ENCODE data around the gene CCNF. TPM values are rescaled to one million over a fixed set of nuclear protein-coding genes. Genes with fewer than 3 reads are reported as not detected.

Gene CCNF
- total RNA-seq, 2 donors from 2014 or later = 0.99 to 2.3 TPM

DNA sequence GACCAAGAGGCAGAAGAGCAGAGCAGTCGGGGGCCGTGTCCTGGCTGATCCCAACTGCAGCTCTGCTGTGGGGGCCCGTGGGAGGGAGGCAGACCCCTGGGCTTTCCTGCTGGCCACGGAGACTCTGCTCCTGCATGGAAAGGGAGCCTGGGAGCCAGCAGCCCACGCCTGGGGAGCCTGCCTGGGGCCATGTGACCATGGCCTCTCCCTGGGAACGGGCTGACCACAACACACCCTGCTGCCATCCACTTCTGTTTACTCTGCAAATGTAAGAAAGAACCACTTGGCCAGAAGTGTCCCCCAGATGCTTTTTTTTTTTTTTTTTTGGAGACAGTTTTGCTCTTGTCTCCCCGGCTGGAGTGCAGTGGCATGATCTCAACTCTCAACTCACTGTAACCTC, 28.7 kb downstream of the CCNF start:
- H3K4me1 ChIP-seq = peaks cover 15% of the 10 kb centered on the region
- no peaks in the 10 kb centered on the region for H3K27me3 ChIP-seq
- intact Hi-C loops (cut with DNase I) = no loop called here
- H3K4me3 ChIP-seq = no peak overlapping the region
- H3K36me3 ChIP-seq (replicated peaks in 1 of 2; ENCODE audit: insufficient read depth in 1 of 2, low read depth in 2 of 2) = no peaks in the 10 kb centered on the region
- DNase-seq (no peak), ATAC-seq (no peak)
- H3K9me3 ChIP-seq = no peaks in the 10 kb centered on the region
- H3K27ac ChIP-seq = no peak overlapping the region
- no peak for TF ChIP-seq POLR2A (IDR thresholded peaks at IDR 0.05)
- TF ChIP-seq, protein P1, sequence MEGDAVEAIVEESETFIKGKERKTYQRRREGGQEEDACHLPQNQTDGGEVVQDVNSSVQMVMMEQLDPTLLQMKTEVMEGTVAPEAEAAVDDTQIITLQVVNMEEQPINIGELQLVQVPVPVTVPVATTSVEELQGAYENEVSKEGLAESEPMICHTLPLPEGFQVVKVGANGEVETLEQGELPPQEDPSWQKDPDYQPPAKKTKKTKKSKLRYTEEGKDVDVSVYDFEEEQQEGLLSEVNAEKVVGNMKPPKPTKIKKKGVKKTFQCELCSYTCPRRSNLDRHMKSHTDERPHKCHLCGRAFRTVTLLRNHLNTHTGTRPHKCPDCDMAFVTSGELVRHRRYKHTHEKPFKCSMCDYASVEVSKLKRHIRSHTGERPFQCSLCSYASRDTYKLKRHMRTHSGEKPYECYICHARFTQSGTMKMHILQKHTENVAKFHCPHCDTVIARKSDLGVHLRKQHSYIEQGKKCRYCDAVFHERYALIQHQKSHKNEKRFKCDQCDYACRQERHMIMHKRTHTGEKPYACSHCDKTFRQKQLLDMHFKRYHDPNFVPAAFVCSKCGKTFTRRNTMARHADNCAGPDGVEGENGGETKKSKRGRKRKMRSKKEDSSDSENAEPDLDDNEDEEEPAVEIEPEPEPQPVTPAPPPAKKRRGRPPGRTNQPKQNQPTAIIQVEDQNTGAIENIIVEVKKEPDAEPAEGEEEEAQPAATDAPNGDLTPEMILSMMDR (IDR thresholded peaks at IDR 0.05) = no peak
- WGBS, 2 donors = 71 to 81% methylated on average over 7 of the region's 7 CpGs

GRCh38 chr16:2458887-2459646, 29.8 kb downstream of the CCNF start:
- 27 to 32% methylated on average over 18 of the region's 18 CpGs for WGBS, 2 donors
- Histone ChIP-seq H3K4me1 (peaks cover 15% of the 10 kb centered on the region), H3K9me3 (no peaks in the 10 kb centered on the region), H3K4me3 (peak overlapping the region in 1 of 2 donors; percentile 28), H3K27me3 (no peaks in the 10 kb centered on the region), H3K36me3 (replicated peaks in 1 of 2; ENCODE audit: insufficient read depth in 1 of 2, low read depth in 2 of 2) (no peaks in the 10 kb centered on the region), H3K27ac (peak overlapping the region in 2 of 4 donors; percentile 22 to 56)
- intact Hi-C loops (cut with DNase I) = no loop called here
- no peak for DNase-seq
- TF ChIP-seq, protein P1 (IDR thresholded peaks at IDR 0.05) = no peak
- no peak for TF ChIP-seq POLR2A (IDR thresholded peaks at IDR 0.05)
- ATAC-seq = no peak

GRCh38 chr16:2459647-2460390, 30.6 kb downstream of the CCNF start, which contains the start of gene TEDC2:
TSS of gene TEDC2 (plus strand) at chr16:2460109. CDS start at chr16:2460145, 36 bp downstream.
- TF ChIP-seq, protein P1 (IDR thresholded peaks at IDR 0.05) = no peak
- no peak for TF ChIP-seq POLR2A (IDR thresholded peaks at IDR 0.05)
- intact Hi-C loops (cut with DNase I) = no loop called here
- peaks cover 15% of the 10 kb centered on the region for H3K4me1 ChIP-seq
- no peaks in the 10 kb centered on the region for H3K9me3 ChIP-seq
- no peaks in the 10 kb centered on the region for H3K27me3 ChIP-seq
- 0 to 1% methylated on average over 12 to 66 of the region's 66 CpGs for WGBS, 2 donors
- H3K4me3 ChIP-seq = peak within 1 kb of the TSS in 1 of 2 donors; percentile 28
- DNase-seq (peak; percentile 97 to 98 (median 98)), ATAC-seq (peak; percentile 99)
- H3K36me3 ChIP-seq (replicated peaks in 1 of 2; ENCODE audit: insufficient read depth in 1 of 2, low read depth in 2 of 2) = no peaks in the 10 kb centered on the region
- peak within 1 kb of the TSS in 2 of 4 donors; percentile 22 to 56 for H3K27ac ChIP-seq

- no peaks in the 10 kb centered on the region for H3K36me3 ChIP-seq (replicated peaks in 1 of 2; ENCODE audit: insufficient read depth in 1 of 2, low read depth in 2 of 2)
- DNase-seq = no peak
- intact Hi-C loops (cut with DNase I) = no loop called here
- peaks cover 15% of the 10 kb centered on the region for H3K4me1 ChIP-seq
- 5% methylated on average over 14 of the region's 20 CpGs; no CpG with 5 or more reads in 1 of the 2 donors for WGBS, 2 donors
- no peaks in the 10 kb centered on the region for H3K27me3 ChIP-seq
- ATAC-seq = no peak
- no peak overlapping the region for H3K27ac ChIP-seq
- H3K9me3 ChIP-seq = no peaks in the 10 kb centered on the region
- H3K4me3 ChIP-seq = peak overlapping the region in 1 of 2 donors; percentile 28
- no peak for TF ChIP-seq POLR2A (IDR thresholded peaks at IDR 0.05)
- TF ChIP-seq, protein P1 (IDR thresholded peaks at IDR 0.05) = no peak
Measured at GRCh38 chr16:2460391-2460713, 31.1 kb downstream of the CCNF start.

Data from body of pancreas (tissue), 4 donors.